NCI-H146 treated with DMSO at 0.1 percent for 48 hours (cell line): ENCODE results near the gene RTP2.
A peak's percentile ranks its signal among the peaks of the same experiment; 100 is the strongest.

Experiments used
- DNase-seq: peaks from one replicate; lab custom pipeline; 2025; ENCODE audit not compliant: unreplicated experiment; lab: John Stamatoyannopoulos, UW

The RTP2 gene

DNA sequence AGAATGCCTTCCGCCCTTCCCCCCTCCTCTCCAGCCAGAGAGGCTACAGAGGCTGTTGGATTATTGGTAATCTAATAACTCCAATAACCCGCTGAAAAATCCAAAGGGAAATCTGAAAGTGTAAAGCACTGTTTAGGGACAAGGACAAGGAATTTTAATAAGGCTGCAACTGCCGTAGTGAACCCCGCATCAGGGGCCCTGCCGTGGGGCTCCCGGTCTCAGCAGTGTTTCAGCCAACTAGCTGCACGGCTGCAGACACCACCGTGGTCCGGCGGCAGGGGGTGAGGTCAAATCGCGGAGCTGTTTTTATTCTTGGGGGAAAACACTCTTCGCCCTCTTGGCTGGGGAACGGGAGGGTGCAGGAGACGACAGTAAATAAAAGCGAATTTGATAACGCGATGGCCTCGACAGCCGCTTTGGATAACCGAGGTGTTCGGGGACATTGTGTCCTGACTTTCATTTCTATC, 36.8 kb upstream of the RTP2 start:
- no peak for DNase-seq

DNA sequence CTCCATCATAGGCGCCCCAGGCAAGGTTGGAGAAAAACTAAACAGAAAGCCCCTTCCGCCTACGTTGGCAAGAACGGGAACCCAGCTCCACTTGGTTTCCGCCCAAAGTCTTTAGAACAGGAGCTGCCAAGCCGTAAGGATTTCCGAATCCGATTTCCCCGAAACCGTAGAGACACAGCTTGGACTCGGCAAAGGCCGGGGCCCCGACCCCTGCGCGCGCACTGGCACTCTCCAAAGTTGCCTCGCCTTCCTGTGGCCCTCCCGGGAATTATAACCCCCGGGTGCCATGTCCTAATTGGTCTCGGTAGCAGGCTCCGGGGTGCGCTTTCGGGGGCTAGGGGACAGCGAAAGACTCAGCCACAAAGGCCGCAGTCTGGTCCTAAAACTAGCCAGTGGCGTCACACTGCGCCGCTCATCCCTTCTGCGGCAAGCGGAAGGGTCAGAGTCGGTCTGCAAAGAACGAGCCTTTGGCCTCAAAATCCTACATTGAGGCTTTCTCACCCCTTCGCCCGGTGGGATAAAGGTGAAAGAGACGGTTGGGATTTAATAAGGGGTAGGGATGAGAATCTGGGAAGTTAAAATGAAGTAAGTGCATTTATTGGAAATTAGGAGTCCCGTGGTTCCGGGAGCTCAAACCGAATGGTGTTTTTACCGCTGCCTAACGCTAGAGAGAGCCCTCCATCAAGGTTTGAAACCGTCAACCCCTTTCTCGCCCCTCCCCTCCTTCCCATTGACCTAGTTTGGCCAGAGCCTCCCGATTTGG, 36.2 kb upstream of the RTP2 start:
- DNase-seq: peak; percentile 62

DNA sequence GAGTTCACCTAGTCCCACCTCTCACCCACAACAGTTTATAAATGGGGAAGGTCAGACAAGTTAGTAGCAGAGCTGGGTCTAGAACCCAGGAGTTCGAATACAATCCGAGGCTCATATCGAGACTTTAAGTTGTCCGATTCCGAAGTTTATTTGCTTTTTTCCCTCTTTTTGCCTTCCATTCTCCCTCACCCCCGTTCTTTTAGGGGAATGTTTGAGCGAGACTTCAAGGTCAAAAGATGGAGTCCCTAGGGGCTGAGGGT, 35.6 kb upstream of the RTP2 start:
- DNase-seq: no peak

DNA sequence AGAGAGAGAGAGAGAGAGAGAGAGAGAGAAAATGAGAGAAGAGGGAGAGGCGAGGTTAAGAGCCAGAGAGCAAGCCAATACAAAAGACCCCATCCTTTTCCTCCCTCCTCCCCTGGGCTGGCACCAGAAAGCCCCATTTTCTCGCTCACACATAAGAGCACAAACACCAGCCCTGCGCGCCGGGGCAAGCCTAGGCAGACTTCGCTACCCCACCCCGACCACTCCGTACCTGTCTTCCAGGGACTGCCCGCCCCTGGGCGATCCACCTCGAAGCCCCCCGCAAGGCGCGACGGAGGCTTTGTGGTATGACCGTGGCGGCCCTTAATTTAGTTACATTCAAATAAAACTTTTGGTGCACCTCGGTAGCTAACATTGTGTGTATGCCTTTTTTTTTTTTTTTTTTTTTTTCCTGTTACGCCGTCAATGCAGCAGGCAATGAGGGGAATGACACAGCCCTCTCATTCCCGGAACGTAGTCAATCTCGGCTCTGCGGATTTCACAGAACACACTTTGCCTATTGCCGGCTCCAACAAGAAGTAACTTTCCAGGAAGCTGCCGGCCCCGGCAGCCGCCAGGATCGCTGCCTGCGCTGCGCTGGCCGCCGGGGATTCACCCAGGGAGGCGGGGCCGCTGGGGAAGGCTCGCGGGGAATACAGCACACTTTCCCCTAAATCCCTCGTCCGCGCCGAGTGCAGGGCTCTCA, 35.2 kb upstream of the RTP2 start:
- no peak for DNase-seq

DNA sequence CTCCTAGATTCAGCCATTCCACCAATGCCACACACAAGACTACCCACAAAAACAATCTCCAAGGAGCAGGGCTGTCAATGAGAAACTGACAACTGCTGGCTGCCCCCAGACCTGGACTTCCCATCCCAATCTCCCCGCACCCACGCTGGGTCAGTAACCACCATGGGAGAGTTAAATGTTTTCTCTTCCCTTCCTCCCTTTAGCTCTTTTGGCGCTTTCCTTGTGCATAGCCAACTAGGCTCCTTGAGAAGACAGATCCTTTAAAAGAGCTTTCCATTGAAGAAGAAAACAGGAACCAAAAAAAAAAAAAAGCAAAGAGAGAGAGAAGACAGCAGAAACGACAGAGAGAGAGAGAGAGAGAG, 34.6 kb upstream of the RTP2 start:
- DNase-seq: no peak

DNA sequence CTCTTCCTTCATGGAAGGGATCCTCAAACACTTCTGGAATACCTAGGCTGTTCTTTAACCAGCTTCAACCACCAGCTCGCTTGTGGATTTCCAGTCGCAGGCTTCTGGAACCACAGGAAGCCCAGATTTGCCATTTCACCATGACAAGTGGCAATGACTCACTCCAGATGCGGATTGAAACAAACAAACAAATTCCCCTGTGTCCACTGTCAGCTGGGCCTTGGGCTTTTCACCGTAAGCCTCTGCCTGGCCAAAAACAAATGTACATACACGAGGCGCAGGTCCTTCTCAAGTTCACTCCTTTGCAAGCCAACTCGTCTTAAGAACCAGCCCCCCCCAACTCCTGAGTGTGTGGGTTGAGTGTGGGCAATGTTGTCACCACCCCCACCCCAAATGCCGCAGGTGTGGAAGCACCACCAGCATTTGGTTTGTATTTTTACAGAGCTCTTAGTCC, 34.1 kb upstream of the RTP2 start:
- DNase-seq: no peak

DNA sequence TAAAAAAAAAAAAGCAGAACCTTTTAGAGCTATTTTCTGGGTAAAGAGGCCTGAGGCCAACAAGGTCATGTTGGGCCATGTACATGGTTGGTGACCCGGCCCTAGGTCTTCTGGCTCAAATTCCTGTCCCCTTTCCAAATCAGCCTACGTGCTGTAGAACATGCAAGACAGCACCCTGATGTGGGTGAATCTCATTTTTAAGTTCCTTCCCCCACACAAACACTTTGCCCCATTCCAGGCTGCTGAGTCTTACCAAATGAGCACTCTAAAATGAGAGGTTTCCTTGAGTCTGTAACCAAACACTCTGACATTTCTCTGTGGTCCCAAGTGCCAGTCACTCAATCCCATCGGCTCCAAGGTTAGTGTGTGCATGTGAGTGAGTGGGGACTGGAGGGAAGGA, 33.5 kb upstream of the RTP2 start:
- no peak for DNase-seq

DNA sequence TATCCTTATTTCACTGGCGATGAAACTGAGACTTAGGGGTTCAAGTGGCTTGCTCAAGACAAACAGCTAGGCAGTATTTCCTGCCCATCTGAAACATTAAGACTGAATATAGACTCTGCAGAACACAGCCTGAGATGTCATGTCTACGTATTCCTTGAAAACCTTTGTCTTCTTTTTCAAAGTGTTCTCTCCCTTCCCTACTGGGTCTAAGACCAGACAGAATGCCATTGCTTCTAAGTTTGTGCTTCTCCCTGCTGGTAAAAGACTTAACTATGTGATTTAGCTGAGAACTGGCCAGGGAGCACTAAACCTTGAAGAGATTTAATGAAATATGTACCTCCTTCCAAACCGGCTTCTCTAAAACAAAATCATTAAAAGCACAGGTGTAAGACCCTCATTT, 33.0 kb upstream of the RTP2 start:
- DNase-seq: no peak

DNA sequence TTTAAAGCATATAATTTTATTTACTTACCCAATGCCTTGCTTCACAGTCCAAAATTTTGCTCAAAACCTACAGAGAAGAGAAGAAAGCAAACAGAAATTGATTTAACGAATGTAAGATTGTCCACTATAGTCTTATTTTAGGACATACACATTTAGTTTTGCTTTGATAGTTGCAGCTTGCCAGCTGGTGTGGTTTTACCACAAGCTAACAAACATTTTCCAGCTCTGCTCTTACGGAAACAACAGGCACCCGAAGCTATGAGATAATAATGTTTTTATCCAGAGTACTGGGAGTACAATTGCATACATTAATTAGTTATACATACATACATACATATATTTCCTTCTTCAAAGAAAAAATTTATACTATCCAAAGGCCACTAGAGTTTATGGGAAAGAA, 32.5 kb upstream of the RTP2 start:
- no peak for DNase-seq

DNA sequence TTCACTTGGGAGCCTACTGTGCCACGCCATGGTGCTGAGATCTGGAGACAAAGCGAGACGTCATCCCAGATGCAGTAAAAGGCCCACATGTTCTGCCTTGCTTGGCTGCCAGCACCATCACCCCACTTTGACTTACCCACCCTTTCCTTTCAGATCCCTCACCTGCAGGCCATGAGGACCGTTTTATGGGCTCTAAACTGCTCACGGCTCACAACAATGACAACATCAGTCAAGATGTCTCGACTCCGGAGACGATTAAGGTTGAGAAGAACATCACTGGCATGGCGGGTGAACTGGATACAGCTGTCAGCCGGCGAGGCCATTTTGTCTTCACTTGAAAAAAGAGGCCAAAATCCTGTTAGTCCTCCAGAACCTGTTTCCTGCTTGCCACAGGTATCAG, 31.0 kb upstream of the RTP2 start:
- no peak for DNase-seq

DNA sequence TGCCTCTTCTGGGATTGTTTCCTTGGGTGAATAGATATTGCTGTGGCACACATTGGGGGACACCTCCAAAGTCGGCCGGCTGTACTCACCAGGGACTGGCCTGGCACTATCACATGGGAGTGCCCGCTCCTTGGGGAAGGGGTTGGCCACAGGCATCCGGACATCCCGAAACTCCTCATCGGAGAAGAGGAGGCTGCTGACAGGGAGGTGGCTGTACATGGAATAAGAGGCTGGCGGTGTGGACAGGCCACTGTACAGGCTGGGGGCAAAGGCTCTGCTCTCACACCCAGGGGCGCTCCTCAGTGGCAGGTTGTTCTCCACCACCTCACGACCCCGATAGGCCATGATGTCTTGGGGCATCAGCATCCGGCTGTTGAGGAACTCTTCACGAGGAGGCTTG, 27.2 kb upstream of the RTP2 start:
- no peak for DNase-seq

DNA sequence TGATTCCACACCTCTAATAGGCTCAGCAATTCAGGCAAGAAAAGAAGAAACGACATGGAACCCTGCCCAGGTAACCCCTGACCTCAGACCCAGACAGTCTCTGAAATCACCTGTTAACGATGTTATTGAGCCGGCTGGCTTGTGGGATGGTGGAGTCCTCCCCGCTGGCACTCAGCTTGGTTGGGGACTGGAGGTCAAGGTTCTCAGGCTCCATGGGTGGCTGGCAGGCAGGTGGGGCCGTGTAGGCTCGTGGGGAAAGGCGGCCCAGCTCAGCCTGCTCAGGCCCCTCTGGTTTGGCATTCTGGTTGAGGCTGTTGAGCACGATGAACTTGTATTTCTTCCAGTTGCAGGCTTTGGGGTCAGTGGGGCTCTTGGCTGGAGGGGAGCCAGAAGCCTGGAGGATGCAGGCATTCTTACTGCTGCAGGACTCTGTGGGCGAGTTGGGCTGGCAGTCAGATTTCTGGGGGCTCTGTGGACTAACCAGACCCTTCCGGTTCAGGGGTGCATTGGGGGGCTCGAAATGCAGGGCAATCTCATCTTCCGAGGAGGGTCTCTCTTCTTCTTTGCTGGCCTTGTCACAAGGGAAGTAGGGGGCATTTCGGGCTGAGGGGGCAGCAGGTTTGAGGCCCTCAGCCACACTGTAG, 26.7 kb upstream of the RTP2 start:
- no peak for DNase-seq

DNA sequence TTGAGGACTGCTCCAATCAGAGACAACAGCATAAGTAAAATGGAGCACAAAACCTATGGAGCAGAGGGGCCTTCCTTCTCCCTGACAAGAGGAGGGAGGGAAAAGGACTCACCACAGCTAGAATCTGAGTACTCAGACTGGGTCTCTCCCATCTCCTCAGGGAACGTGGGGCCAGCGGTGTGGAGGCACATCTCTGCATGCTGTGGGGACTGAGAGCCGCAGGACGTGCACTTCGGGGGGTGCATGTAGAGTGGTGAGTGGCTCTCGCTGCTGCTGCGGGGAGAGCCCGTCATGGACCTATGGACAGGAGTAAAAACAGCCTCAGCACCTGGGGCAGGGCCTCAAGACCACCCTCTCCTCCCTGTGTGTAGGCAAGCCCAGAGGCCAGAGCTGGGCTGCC, 25.9 kb upstream of the RTP2 start:
- DNase-seq: no peak

DNA sequence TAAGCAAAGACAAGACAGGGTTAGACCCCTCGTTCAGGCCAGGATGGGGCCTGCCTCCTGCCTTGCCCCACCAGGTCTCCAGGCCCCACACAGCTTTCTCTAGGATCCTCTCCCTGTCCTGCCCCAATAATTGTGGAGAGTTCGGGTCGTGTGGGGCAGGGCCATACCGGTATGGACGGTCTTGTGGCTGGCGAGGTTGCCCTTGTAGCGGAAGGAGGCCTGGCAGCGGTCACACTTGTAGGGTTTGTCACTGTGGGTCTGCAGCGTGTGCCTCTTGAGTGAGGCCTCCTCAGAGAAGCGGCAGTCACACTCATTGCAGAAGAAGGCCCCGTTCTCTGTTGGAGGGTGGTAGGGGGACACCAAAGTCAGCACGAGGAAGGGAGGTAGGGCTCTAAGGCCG, 24.2 kb upstream of the RTP2 start:
- no peak for DNase-seq

DNA sequence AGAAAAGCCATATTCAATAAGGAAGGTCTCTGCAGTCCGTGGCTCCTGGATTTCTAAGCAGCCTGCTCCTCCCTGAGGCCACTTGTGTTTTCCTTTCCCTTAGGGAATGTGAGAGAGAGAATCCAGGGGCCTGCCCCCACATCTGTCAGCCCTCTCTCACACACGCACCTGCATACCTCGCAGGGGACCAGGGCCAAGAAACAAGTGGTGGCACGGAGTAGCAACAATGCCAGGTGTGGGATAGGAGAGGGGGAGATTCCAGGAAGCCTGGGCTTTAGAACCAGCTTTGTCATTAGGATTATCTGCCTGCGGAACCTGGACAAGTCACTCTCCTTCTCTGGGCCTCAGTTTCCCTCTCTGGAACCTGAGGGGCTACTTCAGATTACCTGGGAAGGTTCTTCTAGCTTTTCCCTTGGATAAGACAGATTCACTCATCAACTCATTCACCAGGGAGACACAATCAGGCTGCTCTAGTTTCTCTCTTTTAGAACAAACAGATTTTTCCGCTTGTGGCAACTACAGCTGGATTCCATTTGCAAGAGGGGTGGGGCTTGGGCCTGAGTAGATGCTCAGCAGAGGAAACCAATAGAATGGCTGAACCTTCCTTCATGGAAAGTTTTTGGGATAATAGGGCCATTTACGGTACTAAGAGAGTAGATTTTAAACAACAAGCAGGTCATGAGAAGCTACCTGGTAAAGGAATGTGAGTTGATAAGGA, 23.5 kb upstream of the RTP2 start:
- DNase-seq: no peak

DNA sequence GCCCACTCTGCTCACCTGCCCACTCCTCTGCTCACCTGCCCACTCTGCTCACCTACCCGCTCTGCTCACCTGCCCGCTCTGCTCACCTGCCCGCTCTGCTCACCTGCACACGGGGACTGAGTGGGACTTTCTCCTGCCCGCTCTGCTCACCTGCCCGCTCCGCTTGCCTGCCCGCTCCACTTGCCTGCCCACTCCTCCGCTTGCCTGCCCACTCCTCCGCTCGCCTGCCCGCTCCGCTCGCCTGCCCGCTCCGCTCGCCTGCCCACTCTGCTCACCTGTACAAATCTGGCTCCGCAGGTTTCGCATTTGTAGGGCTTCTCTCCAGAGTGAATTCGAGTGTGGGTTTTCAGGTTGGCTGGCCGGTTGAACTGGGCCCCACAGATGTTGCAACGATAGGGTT, 22.9 kb upstream of the RTP2 start:
- no peak for DNase-seq

DNA sequence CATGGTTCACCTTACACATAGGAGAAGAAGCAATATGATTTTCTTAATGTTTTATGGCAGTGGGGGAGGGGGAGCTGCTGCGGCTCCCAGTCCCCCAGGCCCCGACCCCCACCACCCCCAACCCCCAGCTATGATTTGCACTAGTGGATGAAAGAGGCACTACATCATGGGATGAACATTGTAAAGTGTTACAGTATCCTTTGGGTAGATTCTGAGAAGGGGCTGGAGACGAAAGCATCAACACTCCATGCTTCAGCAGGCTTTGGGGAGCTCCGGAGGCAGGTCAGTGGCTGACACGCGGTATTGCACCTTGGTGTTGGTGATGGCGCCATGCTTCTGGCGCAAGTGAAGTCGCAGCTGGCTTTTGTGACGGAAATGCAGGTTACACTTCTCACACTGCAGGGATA, 19.9 kb upstream of the RTP2 start:
- DNase-seq: no peak

DNA sequence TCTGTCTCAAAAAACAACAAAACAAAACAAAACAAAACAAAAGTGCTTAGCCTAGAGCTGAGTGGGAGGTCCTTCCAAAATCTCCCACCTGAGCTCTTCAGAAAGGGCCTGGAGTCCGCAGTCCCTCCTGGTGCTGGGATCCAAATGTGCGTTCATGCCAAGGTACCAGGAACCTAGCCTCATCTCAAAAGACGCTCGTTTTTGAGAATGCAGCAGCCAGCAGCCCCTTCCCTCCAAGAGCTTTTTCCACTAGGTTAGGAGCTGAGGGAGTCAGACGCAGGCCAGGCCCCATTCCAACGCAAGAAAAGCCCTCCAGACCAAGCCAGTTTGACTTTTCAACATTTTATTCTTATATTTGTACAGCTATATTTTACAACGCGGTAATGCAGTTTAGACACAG, 18.7 kb upstream of the RTP2 start:
- DNase-seq: no peak

DNA sequence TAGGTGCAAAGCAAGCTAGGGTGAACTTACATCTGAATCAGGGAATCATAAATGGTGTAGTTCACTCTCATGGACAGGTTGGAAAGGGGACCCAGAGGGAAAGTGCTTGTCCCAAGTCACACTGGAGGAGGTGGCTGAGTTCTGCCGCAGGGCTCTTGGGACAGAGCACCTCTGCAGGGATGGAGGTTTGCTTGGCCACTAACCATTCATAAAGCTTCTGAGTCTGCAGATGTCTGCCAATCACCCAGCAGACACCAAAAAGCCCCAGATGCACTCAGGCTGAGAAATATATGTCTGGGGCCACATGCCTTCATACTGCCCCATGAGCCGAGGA, 17.9 kb upstream of the RTP2 start:
- no peak for DNase-seq

DNA sequence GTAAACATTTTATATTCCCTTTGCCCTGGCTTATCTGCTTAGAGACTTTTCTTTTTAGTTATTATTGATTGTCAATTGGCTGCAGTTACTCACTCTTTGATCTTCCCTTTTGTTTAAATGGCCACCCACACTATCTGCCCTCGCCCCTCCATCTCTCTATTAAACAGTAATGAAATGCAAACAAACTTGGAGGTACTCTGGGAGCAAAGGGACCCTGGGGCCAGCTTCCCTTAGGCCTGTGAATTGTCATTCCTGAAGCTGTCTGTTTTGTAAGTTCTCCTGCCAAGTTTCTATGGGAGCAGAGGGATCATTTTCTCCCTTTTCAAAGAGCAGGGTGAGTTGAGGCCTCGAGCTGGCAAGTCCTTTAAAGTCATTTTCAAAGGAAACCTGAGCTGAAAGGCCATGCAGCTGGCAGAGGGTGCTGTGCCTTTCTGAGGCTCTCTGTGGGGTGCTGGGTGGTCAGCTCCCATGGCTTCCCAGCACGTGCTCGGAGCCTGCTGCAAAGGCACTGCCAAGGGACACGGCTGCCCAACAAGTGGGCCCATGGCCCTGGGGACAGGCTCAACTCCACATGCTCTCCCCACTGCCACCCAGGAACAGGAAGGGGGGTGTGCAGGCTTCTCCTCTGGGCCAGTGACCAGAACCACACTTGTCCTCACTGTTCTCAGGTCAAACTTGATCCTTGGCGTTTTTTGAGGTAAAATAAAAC, 17.4 kb upstream of the RTP2 start:
- DNase-seq: no peak

DNA sequence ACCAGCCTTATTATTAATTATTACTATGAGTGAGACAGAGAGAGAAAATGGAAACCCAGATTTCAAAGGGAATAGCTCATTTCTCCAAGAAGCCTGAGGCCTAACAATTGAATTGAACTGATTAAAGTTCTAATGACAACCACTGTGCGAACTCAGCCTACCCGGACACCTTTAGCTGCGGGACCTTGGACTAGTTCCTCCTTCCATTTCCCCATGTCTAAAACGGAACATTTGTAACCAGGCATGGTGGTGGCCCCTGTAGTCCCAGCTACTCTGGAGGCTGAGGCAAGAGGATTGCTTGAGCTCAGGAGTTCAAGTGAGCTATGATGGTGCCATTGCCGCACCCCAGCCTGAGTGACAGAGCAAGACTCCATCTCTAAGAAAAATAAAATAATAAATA, 16.4 kb upstream of the RTP2 start:
- no peak for DNase-seq
